Nephron progenitor cell (in vitro differentiated cells): ENCODE data around the gene KATNAL1.
A peak's percentile ranks its signal among the peaks of the same experiment; 100 is the strongest.

ENCODE experiments used
- DNase-seq: peaks from one replicate; pipeline ENCODE4 v3.0.0; 2021
- H3K27ac Mint-ChIP-seq: 2 replicates; pipeline ENCODE4 v1.8.0; 2021; ENCODE audit warnings: mild to moderate bottlenecking, moderate library complexity, mixed read lengths
- H3K27me3 Mint-ChIP-seq: 2 replicates; pipeline ENCODE4 v1.8.0; 2021; ENCODE audit warnings: mild to moderate bottlenecking, low read depth, mixed read lengths; ENCODE audit not compliant: poor library complexity
- H3K36me3 Mint-ChIP-seq: 2 replicates; pipeline ENCODE4 v1.8.0; 2021; ENCODE audit warnings: low read depth, mixed read lengths
- H3K4me1 Mint-ChIP-seq: 2 replicates; pipeline ENCODE4 v1.8.0; 2021; ENCODE audit warnings: mixed read lengths
- H3K4me3 Mint-ChIP-seq: 2 replicates; pipeline ENCODE4 v1.8.0; 2021; ENCODE audit warnings: mild to moderate bottlenecking, moderate library complexity, mixed read lengths
- H3K9me3 Mint-ChIP-seq: 2 replicates; pipeline ENCODE4 v1.8.0; 2021; ENCODE audit warnings: mild to moderate bottlenecking, moderate library complexity, mixed read lengths
- CTCF ChIP-seq: fragments of 200-600 bp; sonication (generic); IDR thresholded peaks from 2 replicates; pipeline ENCODE4 v1.5.0; 2021; ENCODE audit warnings: antibody characterized with exemption

Gene KATNAL1

GRCh38 chr13:30216111-30216510 is 91.2 kb downstream of the KATNAL1 start:
- DNase-seq, result no peak
- H3K9me3 Mint-ChIP-seq, result peaks cover 4% of the 10 kb centered on the region
- no peaks in the 10 kb centered on the region for H3K4me1 Mint-ChIP-seq
- no peak overlapping the region for H3K4me3 Mint-ChIP-seq
- no peaks in the 10 kb centered on the region for H3K27me3 Mint-ChIP-seq
- no peak for TF ChIP-seq CTCF
- peaks cover 52% of the 10 kb centered on the region for H3K36me3 Mint-ChIP-seq
- H3K27ac Mint-ChIP-seq, result no peak overlapping the region

- Mint-ChIP-seq H3K9me3 (peaks cover 4% of the 10 kb centered on the region), H3K4me1 (no peaks in the 10 kb centered on the region), H3K27me3 (no peaks in the 10 kb centered on the region), H3K36me3 (peaks cover 69% of the 10 kb centered on the region), H3K27ac (no peak overlapping the region), H3K4me3 (no peak overlapping the region)
- DNase-seq, result no peak
- no peak for TF ChIP-seq CTCF
Measured at GRCh38 chr13:30212256-30212655, 95.1 kb downstream of the KATNAL1 start.

- Mint-ChIP-seq H3K36me3 (peaks cover 69% of the 10 kb centered on the region), H3K4me1 (no peaks in the 10 kb centered on the region), H3K9me3 (peaks cover 4% of the 10 kb centered on the region), H3K27me3 (no peaks in the 10 kb centered on the region), H3K4me3 (no peak overlapping the region), H3K27ac (peak overlapping the region; percentile 24)
- no peak for TF ChIP-seq CTCF
- DNase-seq, result no peak
Measured at GRCh38 chr13:30211745-30212144, 95.6 kb downstream of the KATNAL1 start.

GRCh38 chr13:30204564-30204963 is 102.8 kb downstream of the KATNAL1 start:
- Mint-ChIP-seq H3K9me3 (no peaks in the 10 kb centered on the region), H3K36me3 (peaks cover 34% of the 10 kb centered on the region), H3K4me3 (no peak overlapping the region), H3K4me1 (no peaks in the 10 kb centered on the region), H3K27me3 (no peaks in the 10 kb centered on the region), H3K27ac (no peak overlapping the region)
- DNase-seq, result no peak
- no peak for TF ChIP-seq CTCF

- TF ChIP-seq CTCF, result no peak
- H3K9me3 Mint-ChIP-seq, result no peaks in the 10 kb centered on the region
- H3K27ac Mint-ChIP-seq, result peak overlapping the region; percentile 9
- peak overlapping the region; percentile 28 for H3K4me3 Mint-ChIP-seq
- H3K27me3 Mint-ChIP-seq, result no peaks in the 10 kb centered on the region
- peaks cover 54% of the 10 kb centered on the region for H3K4me1 Mint-ChIP-seq
- H3K36me3 Mint-ChIP-seq, result no peaks in the 10 kb centered on the region
- DNase-seq, result peak; percentile 44
Measured at GRCh38 chr13:30196025-30196424, 111.3 kb downstream of the KATNAL1 start.

- Mint-ChIP-seq H3K4me1 (peaks cover 54% of the 10 kb centered on the region), H3K36me3 (no peaks in the 10 kb centered on the region), H3K4me3 (no peak overlapping the region), H3K27ac (peak overlapping the region; percentile 10), H3K9me3 (no peaks in the 10 kb centered on the region), H3K27me3 (no peaks in the 10 kb centered on the region)
- TF ChIP-seq CTCF, result no peak
- DNase-seq, result no peak
Measured at GRCh38 chr13:30194906-30195305, 112.4 kb downstream of the KATNAL1 start.
